OCI-LY1 (cell line): ENCODE data around the gene NDUFA12.

Source experiments
- H2AFZ ChIP-seq: fragments of 200-600 bp; sonication (generic), shearing (Covaris generic); 2 replicates; pipeline ENCODE4 v1.6.0; 2014; ENCODE audit warnings: antibody characterized with exemption, mild to moderate bottlenecking, low read length
- H3F3A ChIP-seq: fragments of 200-600 bp; sonication (generic), shearing (Covaris generic); 2 replicates; pipeline ENCODE4 v1.6.0; 2014; ENCODE audit warnings: mild to moderate bottlenecking, antibody characterized with exemption, low read length, moderate library complexity; ENCODE audit not compliant: insufficient read depth
- H3K27ac ChIP-seq: fragments of 200-600 bp; sonication (generic); 2 replicates; pipeline ENCODE4 v1.5.1; 2014; ENCODE audit warnings: low read length, mixed run types, mild to moderate bottlenecking, low read depth; ENCODE audit not compliant: poor library complexity, severe bottlenecking
- H3K27me3 ChIP-seq: fragments of 200-600 bp; sonication (generic); 2 replicates; pipeline ENCODE4 v1.6.0; 2014; ENCODE audit warnings: antibody characterized with exemption, mild to moderate bottlenecking, low read length, moderate library complexity; ENCODE audit not compliant: insufficient read depth
- H3K36me3 ChIP-seq: fragments of 200-600 bp; sonication (generic); 2 replicates; pipeline ENCODE4 v1.6.1; 2014; ENCODE audit warnings: mild to moderate bottlenecking, antibody characterized with exemption, low read length, moderate library complexity, mixed read lengths; ENCODE audit not compliant: insufficient read depth
- H3K4me1 ChIP-seq: fragments of 200-600 bp; sonication (generic); 2 replicates; pipeline ENCODE4 v1.5.1; 2014; ENCODE audit warnings: mild to moderate bottlenecking, low read length, moderate library complexity; ENCODE audit not compliant: insufficient read depth, severe bottlenecking
- H3K4me2 ChIP-seq: fragments of 200-600 bp; sonication (generic), shearing (Covaris generic); 2 replicates; pipeline ENCODE4 v1.6.1; 2014; ENCODE audit warnings: low read length
- H3K4me3 ChIP-seq: fragments of 200-600 bp; sonication (generic); 2 replicates; pipeline ENCODE4 v1.5.1; 2014; ENCODE audit warnings: low read length, low read depth, mild to moderate bottlenecking, mixed read lengths; ENCODE audit not compliant: poor library complexity, severe bottlenecking
- H3K79me2 ChIP-seq: fragments of 200-600 bp; shearing (Covaris generic); 2 replicates; pipeline ENCODE4 v1.6.1; 2016; ENCODE audit warnings: mixed run types, low read length, mixed read lengths; ENCODE audit not compliant: insufficient read depth
- H3K9ac ChIP-seq: fragments of 200-600 bp; sonication (generic), shearing (Covaris generic); 2 replicates; pipeline ENCODE4 v1.6.1; 2014; ENCODE audit warnings: mild to moderate bottlenecking, low read length, mixed read lengths
- H3K9me2 ChIP-seq: fragments of 200-600 bp; sonication (generic), shearing (Covaris generic); 2 replicates; pipeline ENCODE4 v1.6.1; 2014; ENCODE audit warnings: low read depth, mild to moderate bottlenecking, low read length, mixed read lengths
- H3K9me3 ChIP-seq: fragments of 200-600 bp; shearing (Covaris generic); 2 replicates; pipeline ENCODE4 v1.6.1; 2014; ENCODE audit warnings: low read length, mixed read lengths
- H4K20me1 ChIP-seq: fragments of 200-600 bp; sonication (generic), shearing (Covaris generic); 2 replicates; pipeline ENCODE4 v1.6.0; 2016; ENCODE audit warnings: mild to moderate bottlenecking, low read length; ENCODE audit not compliant: insufficient read depth
- CTCF ChIP-seq: fragments of 200-600 bp; sonication (generic), shearing (Covaris generic); IDR thresholded peaks from 2 replicates; pipeline ENCODE4 v1.5.1; 2017; ENCODE audit warnings: mild to moderate bottlenecking, antibody characterized with exemption, low read length, moderate library complexity, mixed read lengths
- EZH2 ChIP-seq: fragments of 200-600 bp; sonication (generic), shearing (Covaris generic); IDR thresholded peaks from 2 replicates; pipeline ENCODE4 v1.8.0; 2017; ENCODE audit warnings: borderline replicate concordance, mixed run types, mild to moderate bottlenecking, antibody characterized with exemption, low read length, moderate library complexity, mixed read lengths

NDUFA12 gene

GRCh38 chr12:94940771-94941170 is 62.7 kb downstream of the NDUFA12 start:
- no peaks in the 10 kb centered on the region for H3K4me1 ChIP-seq
- no peak overlapping the region for H2AFZ ChIP-seq

GRCh38 chr12:94938583-94938982 is 64.9 kb downstream of the NDUFA12 start:
- Histone ChIP-seq H3K4me3 (no peak overlapping the region), H3K4me1 (no peaks in the 10 kb centered on the region), H3K27ac (no peak overlapping the region), H3F3A (no peaks in the 10 kb centered on the region), H3K79me2 (no peaks in the 10 kb centered on the region), H2AFZ (no peak overlapping the region), H3K36me3 (no peaks in the 10 kb centered on the region), H3K9me3 (no peaks in the 10 kb centered on the region), H3K9me2 (no peaks in the 10 kb centered on the region), H4K20me1 (no peaks in the 10 kb centered on the region), H3K9ac (no peak overlapping the region), H3K27me3 (no peaks in the 10 kb centered on the region), H3K4me2 (no peak overlapping the region)
- no peak for TF ChIP-seq CTCF
- no peak for TF ChIP-seq EZH2

More at GRCh38 chr12:94940771-94941170, 62.7 kb downstream of the NDUFA12 start:
- no peak overlapping the region for H3K27ac ChIP-seq
- H3K36me3 ChIP-seq, result no peaks in the 10 kb centered on the region
- H3K4me2 ChIP-seq, result no peak overlapping the region
- H3K27me3 ChIP-seq, result no peaks in the 10 kb centered on the region
- H3K9me3 ChIP-seq, result no peaks in the 10 kb centered on the region
- no peaks in the 10 kb centered on the region for H3F3A ChIP-seq
- H3K9ac ChIP-seq, result no peak overlapping the region
- no peaks in the 10 kb centered on the region for H4K20me1 ChIP-seq
- no peaks in the 10 kb centered on the region for H3K79me2 ChIP-seq
- TF ChIP-seq CTCF, result no peak
- no peak for TF ChIP-seq EZH2
- no peaks in the 10 kb centered on the region for H3K9me2 ChIP-seq
- no peak overlapping the region for H3K4me3 ChIP-seq

- Histone ChIP-seq H3K4me3 (no peak overlapping the region), H3F3A (no peaks in the 10 kb centered on the region), H4K20me1 (no peaks in the 10 kb centered on the region), H3K79me2 (no peaks in the 10 kb centered on the region), H3K27ac (no peak overlapping the region), H3K27me3 (no peaks in the 10 kb centered on the region), H3K9me2 (no peaks in the 10 kb centered on the region), H2AFZ (no peak overlapping the region), H3K9me3 (no peaks in the 10 kb centered on the region), H3K36me3 (no peaks in the 10 kb centered on the region), H3K4me2 (no peak overlapping the region), H3K4me1 (no peaks in the 10 kb centered on the region), H3K9ac (no peak overlapping the region)
- no peak for TF ChIP-seq CTCF
- no peak for TF ChIP-seq EZH2
Measured at GRCh38 chr12:94930772-94931171, 72.7 kb downstream of the NDUFA12 start.
